Activated CD4-positive, CD25-positive, alpha-beta regulatory T cell treated with anti-CD3 and anti-CD28 coated beads, Interleukin-2, amount 50 U/mL, for 16 hours (primary cell): ENCODE measurements around the gene FGF14.

Experiments used
- DNase-seq: peaks from one replicate; pipeline ENCODE4 v3.0.0-alpha.2; 2020; ENCODE audit warnings: low read depth, low spot score

Gene FGF14

DNA sequence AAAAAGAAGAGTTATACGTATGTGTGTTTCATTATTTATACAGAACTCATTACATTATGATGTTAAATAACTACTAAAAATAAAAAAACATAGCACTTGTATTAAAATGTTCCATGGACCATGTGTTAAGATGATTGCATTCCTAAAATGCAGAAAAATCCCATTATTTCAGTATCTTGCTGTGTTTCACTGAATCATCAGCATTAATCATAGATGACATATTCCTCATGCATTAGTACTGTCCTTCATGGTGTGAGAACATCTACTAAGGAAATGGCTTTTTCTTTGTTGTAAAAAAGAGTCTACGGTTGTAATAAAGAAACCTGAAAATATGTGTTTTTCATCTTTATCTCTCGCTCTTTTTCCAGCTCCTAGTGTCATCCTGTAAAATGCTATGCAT is 416.5 kb downstream of the FGF14 start:
- DNase-seq = no peak

GRCh38 chr13:101982903-101983302 is 418.9 kb downstream of the FGF14 start:
- DNase-seq = no peak

GRCh38 chr13:101979825-101980224 is 422.0 kb downstream of the FGF14 start:
- DNase-seq = no peak

DNA sequence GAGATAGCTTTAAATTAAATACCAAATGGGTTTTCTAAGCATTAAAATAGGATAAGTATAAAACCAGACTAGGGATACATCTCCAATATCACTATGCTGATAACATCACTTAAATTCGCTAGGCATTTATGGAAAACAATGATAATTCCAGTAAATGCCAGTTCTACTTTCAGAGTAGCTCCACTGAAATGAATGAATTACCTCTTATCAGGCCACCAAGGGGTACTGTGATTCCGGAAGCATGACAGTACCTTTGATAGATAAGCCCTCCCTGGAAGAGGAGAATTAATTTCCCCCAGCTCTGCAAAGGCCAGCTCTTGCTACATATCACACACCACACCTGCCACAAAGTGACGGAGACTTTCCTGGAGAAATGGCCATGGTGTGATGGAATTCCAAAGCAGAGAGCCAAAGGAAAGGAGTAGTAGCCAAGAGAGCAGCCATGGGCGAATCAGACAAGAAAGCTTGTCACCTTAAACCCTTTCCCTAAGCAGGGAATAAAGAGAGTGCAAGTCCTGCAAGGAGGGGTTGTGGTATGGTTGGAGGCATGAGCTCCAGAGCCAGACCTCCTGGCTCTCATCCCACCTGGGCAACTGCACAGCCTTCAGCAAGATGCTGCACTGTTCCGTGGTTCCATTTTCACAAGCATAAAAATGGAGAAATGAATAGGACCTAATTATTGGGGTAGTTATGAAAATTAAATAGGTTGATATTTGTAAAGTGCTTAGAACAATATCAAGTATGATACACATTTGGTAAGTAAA is 423.1 kb downstream of the FGF14 start:
- no peak for DNase-seq

GRCh38 chr13:101977475-101977874 is 424.4 kb downstream of the FGF14 start:
- no peak for DNase-seq

- DNase-seq = no peak
Observed at GRCh38 chr13:101972191-101972590, 429.7 kb downstream of the FGF14 start.

DNA sequence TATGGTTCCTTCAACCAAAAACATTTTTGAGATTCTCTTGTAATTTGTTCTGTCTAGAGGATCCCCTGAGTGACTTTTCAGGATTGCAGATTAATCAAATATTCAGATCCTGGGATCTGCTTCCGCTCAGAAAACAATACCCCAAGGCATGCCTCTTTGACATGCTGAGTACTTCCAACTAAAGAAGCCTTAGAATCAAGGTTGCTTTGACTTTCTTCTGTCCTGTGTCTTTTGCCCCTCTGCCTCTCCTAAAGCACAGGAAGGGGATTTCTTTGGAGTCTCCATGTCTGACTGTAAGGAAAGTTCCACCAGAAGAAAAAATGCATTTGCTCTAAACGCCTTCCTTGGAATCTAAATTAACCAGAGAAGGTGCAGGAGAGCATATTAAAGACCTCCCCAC is 431.5 kb downstream of the FGF14 start:
- DNase-seq = no peak

- no peak for DNase-seq
Observed at GRCh38 chr13:101967781-101968180, 434.1 kb downstream of the FGF14 start.

- no peak for DNase-seq
Observed at GRCh38 chr13:101967216-101967615, 434.6 kb downstream of the FGF14 start.

- DNase-seq = no peak
Observed at GRCh38 chr13:101965096-101965495, 436.8 kb downstream of the FGF14 start.

- no peak for DNase-seq
Observed at GRCh38 chr13:101959016-101959415, 442.8 kb downstream of the FGF14 start.

DNA sequence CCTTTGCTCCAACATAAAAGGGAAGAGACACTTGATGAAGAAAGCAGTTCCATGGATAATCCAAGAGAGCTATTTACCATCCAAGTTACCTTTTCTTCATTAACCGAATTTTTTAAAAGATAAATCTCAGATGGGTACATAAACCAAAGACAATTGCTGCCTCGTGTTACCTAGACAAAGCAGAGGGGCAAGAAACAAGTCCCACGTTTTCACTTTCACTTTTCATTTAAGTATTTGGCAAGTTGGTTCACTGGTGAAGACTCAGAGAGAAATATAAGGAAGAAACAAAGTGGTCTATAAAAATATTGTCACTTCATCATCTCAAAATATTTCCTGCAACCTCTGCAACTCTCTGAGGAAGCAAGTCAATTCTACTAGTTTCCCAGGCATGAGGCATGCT is 446.1 kb downstream of the FGF14 start:
- DNase-seq = no peak

GRCh38 chr13:101951114-101951513 is 450.7 kb downstream of the FGF14 start:
- no peak for DNase-seq

DNA sequence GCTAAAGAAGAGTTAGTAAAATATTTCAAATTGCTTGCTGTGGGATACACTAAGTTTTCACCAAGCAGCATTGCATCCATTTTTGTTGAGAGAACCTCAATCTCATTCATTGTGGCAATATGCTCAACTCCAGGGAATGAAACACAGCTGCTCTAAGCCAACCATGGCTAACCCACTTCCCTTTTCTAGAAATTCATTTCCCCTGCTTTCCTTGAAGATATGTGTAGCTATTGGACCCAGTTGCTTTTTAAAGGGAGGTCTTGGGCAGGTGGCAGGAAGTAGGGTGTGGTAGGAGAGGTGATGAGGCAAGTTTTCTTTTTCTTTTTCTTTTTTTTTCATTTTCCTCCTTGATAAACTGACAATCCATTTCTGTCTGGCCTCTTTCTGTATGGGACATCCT is 452.2 kb downstream of the FGF14 start:
- DNase-seq = no peak

DNA sequence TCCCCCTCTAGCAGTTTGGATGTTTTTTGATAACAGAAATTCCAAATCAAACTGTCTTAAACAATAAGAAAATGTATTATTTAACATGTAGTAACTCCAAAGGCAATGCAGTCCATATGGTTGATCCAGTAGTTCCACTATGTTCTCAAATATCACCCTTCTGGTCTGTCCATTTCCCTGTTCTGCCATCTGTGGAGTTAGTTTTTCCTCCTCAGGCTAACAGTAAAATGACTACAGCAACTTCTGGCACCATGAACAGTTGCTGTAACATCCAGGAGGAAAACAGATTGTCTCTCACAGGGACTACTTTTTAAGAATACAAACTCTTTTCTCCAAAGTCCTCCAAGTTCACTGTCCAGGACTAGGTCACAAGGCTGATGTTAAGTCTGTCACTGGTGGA is 455.4 kb downstream of the FGF14 start:
- no peak for DNase-seq

- DNase-seq = no peak
Observed at GRCh38 chr13:101945435-101945834, 456.4 kb downstream of the FGF14 start.

- DNase-seq = no peak
Observed at GRCh38 chr13:101944521-101944920, 457.3 kb downstream of the FGF14 start.

GRCh38 chr13:101942535-101943157 is 459.2 kb downstream of the FGF14 start:
- no peak for DNase-seq

DNA sequence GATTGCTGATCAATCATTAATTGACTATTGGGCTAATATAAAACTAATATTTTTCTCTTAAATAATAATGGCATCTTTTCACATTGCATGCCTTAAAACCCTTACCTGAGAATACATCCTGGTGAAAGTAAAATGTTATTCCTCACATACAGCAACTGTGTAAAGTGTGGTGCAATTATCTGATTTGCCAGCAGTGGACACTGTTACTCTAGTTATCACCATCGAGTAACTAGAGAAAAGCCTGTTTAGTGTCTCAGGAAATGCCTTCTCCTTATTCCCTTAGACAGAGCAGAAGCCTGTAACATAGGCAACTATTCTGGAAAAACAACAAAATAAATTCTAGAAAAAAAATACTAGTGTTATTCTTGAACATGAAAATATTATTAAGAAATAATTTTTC is 459.8 kb downstream of the FGF14 start:
- no peak for DNase-seq

DNA sequence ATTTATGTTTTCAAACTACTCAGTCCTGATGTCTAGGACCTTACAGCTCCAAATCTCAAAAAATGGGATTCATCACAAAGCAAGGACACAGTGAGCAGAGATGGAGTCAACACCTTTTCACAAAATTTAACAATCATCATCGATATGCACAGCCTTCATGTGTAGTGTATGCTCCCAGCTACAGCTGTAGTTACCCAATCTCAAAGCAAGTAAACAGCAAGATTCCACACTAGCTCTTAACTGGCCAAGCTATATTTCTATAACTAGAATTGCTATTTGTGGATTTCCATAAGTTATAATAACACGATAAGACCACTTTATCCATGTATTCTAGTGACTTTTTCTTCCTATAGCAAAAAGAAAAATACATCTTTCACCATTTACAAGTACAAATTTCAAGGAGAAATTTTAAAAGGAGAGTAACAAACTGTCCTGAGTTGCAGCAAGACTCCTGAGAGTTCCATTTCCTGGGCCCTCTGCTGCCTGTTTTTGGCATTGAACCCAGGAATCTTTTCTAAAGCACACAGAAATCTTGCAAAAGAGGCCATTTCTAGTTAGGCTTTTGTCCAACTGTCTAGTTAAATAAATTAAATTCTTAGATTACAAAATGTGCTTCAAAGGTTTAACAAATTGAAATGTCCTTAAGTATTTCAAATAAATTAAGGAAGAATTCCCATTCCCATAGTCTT is 460.6 kb downstream of the FGF14 start:
- DNase-seq = no peak

DNA sequence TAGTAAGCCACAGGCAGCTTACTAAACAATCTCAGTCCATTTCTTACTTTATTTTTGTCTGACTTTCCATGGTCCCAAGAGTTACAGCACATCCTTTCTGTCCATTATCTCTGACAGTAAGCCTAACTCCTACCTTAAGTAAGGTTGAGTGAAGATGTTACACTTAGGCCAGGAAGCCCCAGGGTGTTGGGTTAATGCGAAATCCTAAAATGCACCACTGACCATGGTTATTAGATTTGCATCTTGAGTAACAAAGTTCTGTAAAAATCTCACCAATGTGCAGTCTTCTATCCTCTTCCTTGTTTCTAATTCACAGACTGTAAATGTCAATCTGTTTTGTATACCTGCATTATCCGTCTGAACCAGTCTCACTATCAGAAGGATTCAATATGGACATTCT is 462.5 kb downstream of the FGF14 start:
- no peak for DNase-seq

DNA sequence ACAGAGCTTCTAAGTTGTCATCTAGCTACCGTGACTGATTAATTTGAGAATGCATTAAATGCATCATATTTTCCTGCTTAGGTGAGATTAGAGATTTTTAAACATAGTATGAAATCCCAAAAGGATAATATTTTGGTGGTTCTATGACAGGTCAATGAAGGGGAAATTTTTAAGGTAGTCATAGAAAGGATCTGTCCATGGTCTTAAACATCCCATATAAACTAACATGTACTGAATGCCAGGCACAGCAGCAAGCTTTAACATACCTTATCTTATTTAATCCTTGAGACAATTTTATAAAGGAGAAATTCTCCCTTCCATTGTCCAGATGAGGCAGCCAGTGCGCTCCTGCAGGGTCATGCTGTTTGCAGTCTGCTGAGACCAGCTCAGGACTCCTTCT is 466.0 kb downstream of the FGF14 start:
- DNase-seq = no peak

GRCh38 chr13:101931186-101931585 is 470.7 kb downstream of the FGF14 start:
- DNase-seq = no peak
